Epithelial cell of proximal tubule (primary cell): ENCODE results near the gene FKBP4. TPM values are rescaled to one million over a fixed set of nuclear protein-coding genes. Genes with fewer than 3 reads are reported as not detected.

Experiments used
- DNase-seq: peaks from one replicate; pipeline ENCODE4 v3.0.0-alpha.2; 2011; ENCODE audit warnings: low read depth
- H3K4me3 ChIP-seq: 2 replicates; pipeline ENCODE4 v1.5.1; 2011; ENCODE audit warnings: low read depth, mild to moderate bottlenecking, low read length
- total RNA-seq: library from RNA; depleted of rRNA; stranded (reverse); fragments of >200 nt; gene quantifications from 2 replicates; pipeline ENCODE4 v1.2.3, GENCODE V29; 2015
- TF ChIP-seq, protein P1 (sequence below): conservative IDR thresholded peaks from 2 replicates; pipeline ENCODE4 v1.5.1; 2012; ENCODE audit warnings: low read depth, mild to moderate bottlenecking, low read length

FKBP4 gene
- total RNA-seq, 1 donor from 2014 or later: 51.9 TPM

DNA sequence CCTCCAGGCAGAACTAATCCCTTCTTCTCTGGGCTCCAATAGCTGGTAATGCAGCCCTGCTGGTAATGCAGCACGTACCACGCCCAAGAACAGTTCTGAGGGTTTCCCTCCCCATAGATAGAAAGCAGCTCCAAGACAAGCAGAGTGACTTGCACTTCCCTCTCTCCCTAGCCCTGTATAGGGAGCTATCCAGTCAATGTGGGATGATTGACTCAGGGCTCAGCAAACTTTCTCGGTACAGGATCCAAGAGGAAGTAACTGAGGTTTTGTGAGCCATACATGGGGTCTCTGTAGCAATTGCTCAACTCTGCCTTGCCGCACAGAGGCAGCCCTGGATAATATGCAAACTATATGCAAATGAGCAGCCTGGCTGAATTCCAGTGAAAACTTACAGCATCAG is 15.5 kb upstream of the FKBP4 start:
- TF ChIP-seq, protein P1, sequence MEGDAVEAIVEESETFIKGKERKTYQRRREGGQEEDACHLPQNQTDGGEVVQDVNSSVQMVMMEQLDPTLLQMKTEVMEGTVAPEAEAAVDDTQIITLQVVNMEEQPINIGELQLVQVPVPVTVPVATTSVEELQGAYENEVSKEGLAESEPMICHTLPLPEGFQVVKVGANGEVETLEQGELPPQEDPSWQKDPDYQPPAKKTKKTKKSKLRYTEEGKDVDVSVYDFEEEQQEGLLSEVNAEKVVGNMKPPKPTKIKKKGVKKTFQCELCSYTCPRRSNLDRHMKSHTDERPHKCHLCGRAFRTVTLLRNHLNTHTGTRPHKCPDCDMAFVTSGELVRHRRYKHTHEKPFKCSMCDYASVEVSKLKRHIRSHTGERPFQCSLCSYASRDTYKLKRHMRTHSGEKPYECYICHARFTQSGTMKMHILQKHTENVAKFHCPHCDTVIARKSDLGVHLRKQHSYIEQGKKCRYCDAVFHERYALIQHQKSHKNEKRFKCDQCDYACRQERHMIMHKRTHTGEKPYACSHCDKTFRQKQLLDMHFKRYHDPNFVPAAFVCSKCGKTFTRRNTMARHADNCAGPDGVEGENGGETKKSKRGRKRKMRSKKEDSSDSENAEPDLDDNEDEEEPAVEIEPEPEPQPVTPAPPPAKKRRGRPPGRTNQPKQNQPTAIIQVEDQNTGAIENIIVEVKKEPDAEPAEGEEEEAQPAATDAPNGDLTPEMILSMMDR: no peak
- H3K4me3 ChIP-seq: no peak overlapping the region
- no peak for DNase-seq

DNA sequence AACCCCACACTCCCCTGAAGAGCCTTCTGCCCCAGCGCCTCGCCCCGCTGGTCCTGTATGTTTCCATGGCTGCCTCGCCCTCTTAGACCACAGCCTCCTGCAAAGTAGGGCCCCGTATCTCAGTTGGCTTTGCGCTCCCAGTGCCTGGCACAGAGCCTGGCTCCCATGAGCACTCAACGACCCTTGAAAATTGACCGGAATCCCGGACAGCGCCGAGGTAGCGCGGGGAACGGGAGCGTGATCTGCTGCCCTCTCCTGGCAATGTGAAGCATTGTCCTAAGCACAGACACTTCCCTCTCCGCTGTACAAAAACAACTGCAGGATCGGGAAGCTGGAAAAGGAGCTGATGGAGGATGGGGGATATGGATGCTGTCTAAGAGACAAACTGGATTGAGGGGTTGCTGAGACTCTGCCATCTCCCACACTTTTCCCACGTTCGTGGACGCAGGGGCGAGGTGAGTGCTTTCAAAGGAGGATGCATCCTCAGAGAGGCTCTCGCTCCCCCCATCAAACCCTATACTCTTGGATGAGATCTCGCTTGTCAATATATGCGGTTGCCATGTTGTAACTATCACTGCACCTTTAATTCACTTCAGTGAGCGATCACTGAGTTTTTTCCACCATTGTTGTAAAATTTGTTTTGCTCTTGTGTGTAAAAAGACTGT is 10.7 kb upstream of the FKBP4 start:
- DNase-seq: no peak
- no peak overlapping the region for H3K4me3 ChIP-seq
- TF ChIP-seq, protein P1: peak; percentile 92

DNA sequence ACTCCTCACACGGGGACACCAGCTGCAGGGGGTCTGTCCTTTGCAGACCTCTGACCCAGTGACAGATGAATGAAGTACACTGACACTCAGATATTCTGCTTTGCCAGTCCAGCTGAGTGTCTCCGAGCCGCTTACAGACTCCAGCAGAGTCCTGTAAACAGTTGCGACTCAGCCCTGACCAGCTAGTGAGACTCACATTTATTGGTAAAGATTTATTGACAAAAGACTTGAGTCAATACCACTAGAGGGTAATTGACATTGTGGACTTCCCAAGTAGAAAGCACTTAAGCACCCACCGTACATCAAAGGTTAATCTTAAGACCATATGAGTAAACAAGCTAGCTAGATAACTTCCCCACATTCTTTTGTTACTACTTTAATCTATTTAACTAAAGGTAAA is 9.8 kb upstream of the FKBP4 start:
- DNase-seq: no peak
- TF ChIP-seq, protein P1: no peak
- no peak overlapping the region for H3K4me3 ChIP-seq

DNA sequence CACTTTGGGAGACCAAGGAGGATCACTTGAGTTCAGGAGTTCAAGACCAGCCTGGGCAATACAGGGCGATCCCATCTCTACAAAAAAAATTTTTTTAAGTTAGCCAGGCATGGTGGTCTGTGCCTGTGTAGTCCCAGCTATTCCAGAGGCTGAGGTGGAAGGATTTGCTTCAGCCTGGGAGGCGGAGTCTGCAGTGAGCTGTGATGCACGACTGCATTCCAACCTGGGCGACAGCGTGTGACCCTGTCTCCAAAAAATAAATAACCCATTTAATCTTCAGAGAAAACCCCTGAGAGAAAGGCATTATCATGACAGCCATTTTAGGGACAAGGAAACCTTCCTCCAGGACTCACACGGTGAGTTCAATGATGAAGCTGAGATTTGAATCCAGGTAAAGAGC is 3.7 kb upstream of the FKBP4 start:
- DNase-seq: no peak

DNA sequence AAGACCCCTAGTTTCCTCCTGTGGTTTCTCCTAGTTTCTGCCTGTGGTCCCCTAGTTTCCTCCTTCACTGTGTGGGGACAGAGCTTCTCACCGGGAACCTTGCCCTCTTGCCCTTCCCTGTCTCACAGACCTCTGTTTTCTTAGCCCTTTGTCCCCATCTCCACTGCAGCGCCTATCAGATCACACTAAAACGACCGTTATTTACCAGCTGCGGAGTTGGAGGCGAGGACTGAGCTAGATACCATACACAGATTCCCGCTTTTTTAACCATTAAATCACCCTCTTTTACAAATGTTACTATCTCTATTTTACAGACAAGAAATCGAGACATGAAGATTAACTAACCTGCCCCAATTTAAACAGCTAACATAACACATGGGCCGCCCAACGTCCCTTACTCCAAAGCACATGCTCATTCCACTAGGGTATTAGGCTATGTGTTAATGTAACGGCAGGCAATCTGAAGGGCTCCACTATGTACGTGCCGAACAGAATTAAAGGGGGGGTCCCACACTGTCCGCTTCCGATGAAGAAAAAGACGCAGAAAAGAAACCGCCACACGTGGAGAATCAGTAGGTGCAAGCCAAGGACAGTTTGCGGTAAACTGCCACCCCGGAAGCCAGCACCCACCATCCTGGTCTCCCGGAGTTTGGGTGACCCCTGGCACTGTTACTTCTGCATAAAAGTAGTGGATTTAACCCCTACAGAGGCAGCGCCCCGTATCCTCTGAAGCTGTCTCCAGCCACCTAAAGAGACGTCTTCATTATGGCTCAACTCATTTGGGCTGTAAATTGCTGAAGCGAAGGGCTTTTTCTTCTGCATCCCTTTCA is 1.9 kb upstream of the FKBP4 start:
- DNase-seq: no peak
- no peak overlapping the region for H3K4me3 ChIP-seq
- TF ChIP-seq, protein P1: no peak

More for the DNA sequence above, 3.7 kb upstream of the FKBP4 start:
- TF ChIP-seq, protein P1: no peak
- no peak overlapping the region for H3K4me3 ChIP-seq

DNA sequence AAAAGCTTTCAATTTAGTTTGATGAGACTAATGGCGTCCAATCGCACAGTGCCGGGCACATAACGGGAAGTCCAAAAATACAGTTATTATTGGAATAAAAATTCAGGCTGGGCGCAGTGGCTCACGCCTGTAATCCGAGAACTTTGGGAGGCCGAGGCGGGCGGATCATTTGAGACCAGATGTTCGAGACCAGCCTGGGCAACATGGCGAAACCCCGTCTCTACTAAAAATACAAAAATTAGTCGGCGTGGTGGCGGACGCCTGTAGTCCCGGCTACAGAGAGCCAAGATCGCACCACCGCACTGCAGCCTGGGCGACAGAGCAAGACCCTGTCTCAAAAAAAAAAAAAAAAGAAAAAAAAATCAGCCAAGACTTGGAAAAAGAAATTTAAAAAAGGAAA is 1.2 kb upstream of the FKBP4 start:
- TF ChIP-seq, protein P1: no peak
- DNase-seq: no peak
- no peak overlapping the region for H3K4me3 ChIP-seq

DNA sequence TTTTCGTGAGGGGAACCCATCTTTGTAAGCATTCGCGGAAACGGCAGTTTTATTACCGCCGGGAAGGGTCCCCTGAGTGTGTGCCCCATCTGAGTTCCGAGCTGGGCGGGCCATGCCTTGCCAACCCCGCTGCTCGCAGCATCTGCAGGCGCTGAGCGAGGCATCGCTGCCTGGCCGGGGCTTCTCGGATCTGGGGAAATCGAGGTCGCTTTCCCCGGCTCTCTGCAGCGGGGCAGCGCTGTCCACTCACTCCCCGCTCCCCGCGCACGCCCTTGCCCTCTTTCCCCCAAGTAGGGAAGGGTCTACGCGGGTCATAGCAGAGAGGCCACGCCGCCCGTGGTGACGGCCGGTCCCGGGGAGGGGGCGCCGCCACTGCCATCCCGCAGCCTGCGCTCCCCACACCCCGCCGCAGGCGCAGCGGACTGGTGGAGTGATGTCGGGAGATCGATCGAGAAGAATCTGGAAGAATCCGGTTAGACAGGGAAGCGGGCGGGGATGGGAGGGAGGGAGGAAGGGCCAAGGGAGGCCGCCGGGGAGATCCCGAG is 507 bp upstream of the FKBP4 start:
- H3K4me3 ChIP-seq: peak overlapping the region; percentile 81
- TF ChIP-seq, protein P1: no peak
- DNase-seq: no peak
